ENCODE measurements around the gene FNDC3B. TPM values are rescaled to one million over a fixed set of nuclear protein-coding genes. Genes with fewer than 3 reads are reported as not detected.

FNDC3B gene
- total RNA-seq, 1 donor from 2014 or later, result 160 TPM

DNA sequence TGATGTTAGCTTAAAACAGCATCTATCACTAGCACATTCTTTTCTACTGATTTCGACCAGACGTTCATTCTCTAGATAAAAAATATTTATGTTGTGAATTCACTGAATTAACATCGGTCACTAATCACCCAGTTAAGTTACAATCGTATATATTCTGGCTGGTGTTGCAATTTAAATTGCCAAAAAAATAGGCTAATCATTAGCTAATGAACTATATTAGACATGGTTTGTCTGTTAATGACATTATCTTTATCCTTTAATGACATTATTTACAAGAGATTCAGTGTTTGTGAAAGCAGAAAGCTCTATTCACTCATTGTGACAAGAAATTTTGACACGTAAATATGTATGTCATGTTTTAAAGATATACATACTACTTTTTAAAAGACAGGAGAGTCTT, 402.2 kb downstream of the FNDC3B start:
- no peak for ATAC-seq
- TF ChIP-seq, protein P1, sequence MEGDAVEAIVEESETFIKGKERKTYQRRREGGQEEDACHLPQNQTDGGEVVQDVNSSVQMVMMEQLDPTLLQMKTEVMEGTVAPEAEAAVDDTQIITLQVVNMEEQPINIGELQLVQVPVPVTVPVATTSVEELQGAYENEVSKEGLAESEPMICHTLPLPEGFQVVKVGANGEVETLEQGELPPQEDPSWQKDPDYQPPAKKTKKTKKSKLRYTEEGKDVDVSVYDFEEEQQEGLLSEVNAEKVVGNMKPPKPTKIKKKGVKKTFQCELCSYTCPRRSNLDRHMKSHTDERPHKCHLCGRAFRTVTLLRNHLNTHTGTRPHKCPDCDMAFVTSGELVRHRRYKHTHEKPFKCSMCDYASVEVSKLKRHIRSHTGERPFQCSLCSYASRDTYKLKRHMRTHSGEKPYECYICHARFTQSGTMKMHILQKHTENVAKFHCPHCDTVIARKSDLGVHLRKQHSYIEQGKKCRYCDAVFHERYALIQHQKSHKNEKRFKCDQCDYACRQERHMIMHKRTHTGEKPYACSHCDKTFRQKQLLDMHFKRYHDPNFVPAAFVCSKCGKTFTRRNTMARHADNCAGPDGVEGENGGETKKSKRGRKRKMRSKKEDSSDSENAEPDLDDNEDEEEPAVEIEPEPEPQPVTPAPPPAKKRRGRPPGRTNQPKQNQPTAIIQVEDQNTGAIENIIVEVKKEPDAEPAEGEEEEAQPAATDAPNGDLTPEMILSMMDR (IDR thresholded peaks at IDR 0.05), result no peak

DNA sequence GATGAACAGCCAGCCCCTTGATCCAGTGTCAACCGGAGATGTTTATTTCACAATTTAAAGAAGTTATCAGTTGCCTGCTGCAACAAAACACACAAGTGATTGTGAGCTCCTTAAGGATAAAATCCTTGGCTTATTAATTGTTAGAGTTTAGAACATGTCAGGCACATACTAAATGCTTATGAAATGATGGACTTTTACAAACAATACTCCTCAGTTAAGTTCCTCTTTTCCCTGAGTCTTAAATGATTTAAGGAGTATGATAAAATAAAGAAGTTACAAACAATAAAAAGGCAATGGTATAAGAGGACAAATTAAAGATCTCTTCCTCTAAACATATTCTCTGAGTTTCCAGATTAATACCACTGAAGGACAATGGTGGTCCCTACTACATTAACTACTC, 403.2 kb downstream of the FNDC3B start:
- H3K4me3 ChIP-seq, result no peak overlapping the region
- no peaks in the 10 kb centered on the region for H3K9me3 ChIP-seq
- no peaks in the 10 kb centered on the region for H3K36me3 ChIP-seq
- H3K27ac ChIP-seq, result no peak overlapping the region
- DNase-seq (no peak), ATAC-seq (no peak)
- H3K27me3 ChIP-seq, result peaks cover 33% of the 10 kb centered on the region
- intact Hi-C loops (cut with DNase I), result no loop called here
- no peaks in the 10 kb centered on the region for H3K4me1 ChIP-seq
- TF ChIP-seq, protein P1 (IDR thresholded peaks at IDR 0.05), result no peak

More for the DNA sequence above, 402.2 kb downstream of the FNDC3B start:
- DNase-seq, result no peak
- Histone ChIP-seq H3K27ac (no peak overlapping the region), H3K4me3 (no peak overlapping the region), H3K4me1 (no peaks in the 10 kb centered on the region), H3K9me3 (no peaks in the 10 kb centered on the region), H3K27me3 (peaks cover 23% of the 10 kb centered on the region), H3K36me3 (no peaks in the 10 kb centered on the region)
- intact Hi-C loops (cut with DNase I), result no loop called here

DNA sequence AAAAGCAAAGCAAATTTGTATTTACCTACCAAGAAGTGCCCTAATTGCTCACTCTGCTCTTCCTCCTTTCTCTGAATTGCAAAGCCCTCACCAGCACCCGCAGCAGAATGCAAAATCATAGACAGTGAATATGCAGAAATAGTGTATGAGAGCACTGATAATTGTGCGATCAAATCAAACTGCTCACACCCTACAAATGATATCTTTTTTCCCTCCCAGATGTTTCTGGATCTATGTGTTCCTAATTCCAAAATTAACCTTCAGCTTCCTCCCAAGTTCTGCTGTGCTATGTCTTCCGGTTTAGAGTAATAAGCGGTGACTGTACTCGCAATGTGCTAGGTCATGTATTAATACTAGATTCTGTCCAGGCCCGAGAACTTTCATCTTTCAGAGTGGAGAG, 405.4 kb downstream of the FNDC3B start:
- H3K27me3 ChIP-seq, result peaks cover 47% of the 10 kb centered on the region
- TF ChIP-seq, protein P1 (IDR thresholded peaks at IDR 0.05), result no peak

DNA sequence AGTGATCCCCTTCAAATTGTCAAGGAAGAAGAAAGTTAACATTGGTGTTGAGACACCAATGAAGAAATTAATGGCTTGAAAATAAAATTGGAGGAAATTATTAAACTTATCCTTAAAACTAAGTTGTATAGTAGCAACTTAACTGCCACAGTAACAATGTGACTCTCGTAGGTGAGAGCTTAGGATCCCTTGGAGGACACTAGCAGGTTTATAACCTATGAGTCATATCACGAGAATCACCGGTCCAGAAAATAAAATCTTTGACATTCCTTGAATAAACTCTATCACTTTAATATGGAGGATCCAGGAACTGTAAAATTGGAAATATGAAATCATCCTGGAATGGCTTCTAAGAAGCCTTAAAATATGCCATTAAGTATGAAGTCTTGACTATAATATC, 406.8 kb downstream of the FNDC3B start:
- no peaks in the 10 kb centered on the region for H3K9me3 ChIP-seq
- H3K27me3 ChIP-seq, result peaks cover 60% of the 10 kb centered on the region
- no peak for ATAC-seq
- H3K36me3 ChIP-seq, result no peaks in the 10 kb centered on the region
- intact Hi-C loops (cut with DNase I), result no loop called here
- DNase-seq, result no peak
- TF ChIP-seq, protein P1 (IDR thresholded peaks at IDR 0.05), result no peak
- no peak overlapping the region for H3K27ac ChIP-seq
- no peak overlapping the region for H3K4me3 ChIP-seq
- H3K4me1 ChIP-seq, result peaks cover 8% of the 10 kb centered on the region

More for the DNA sequence above, 405.4 kb downstream of the FNDC3B start:
- intact Hi-C loops (cut with DNase I), result no loop called here
- peaks cover 8% of the 10 kb centered on the region for H3K4me1 ChIP-seq
- no peaks in the 10 kb centered on the region for H3K36me3 ChIP-seq
- DNase-seq (no peak), ATAC-seq (no peak)
- no peaks in the 10 kb centered on the region for H3K9me3 ChIP-seq
- H3K27ac ChIP-seq, result no peak overlapping the region
- no peak overlapping the region for H3K4me3 ChIP-seq

DNA sequence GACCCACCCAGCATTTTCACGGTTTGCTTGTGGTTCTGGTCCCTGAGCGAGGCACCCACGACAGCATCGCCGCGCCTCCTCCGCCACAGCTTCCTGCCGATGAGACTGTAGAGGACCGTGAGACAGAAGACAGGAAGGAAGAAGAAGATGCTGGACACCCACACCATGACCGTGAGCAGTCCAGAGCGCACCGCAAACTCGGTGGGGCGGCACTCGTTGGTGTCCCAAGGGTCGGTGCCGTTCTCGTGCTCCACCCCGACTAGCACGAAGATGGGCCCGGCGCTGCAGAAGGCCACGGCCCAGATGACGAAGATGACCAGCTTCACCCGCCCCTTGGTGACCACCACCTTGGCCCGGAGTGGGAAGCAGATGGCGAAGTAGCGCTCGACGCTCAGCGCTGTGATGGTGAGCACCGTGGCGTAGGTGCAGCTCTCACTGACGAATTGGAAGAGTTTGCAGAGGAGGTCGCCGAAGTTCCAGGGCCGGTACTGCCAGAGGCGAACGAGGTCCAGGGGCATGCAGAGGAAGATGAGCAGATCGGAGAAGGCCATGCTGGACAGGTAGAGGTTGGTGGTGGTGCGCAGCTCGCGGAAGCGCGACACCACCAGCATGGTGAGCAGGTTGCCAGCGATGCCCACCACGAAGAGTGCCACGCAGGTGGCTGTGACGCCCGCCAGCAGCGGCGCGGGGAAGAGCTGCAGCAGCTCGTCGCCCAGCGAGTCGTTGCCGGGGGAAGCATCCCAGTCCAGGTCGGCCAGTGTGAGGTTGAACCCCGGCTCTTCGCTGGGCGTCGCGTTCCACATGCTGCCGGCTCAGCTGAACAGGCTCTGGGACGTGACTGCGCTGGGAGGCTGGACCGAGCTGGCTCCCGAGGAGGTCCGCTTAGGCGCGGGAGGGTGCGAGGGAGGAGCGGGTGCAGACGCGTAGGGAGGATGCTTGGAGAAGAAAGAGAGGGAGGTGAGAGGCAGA, 408.5 kb downstream of the FNDC3B start, which contains the start of gene GHSR:
Gene GHSR (minus strand): TSS at position 846 of the 969 bp plus-strand sequence. CDS start 43 bp downstream, at position 803.
- Histone ChIP-seq H3K27ac (no peak within 1 kb of the TSS), H3K36me3 (no peaks in the 10 kb centered on the region), H3K4me3 (no peak within 1 kb of the TSS), H3K9me3 (no peaks in the 10 kb centered on the region), H3K27me3 (peaks cover 70% of the 10 kb centered on the region), H3K4me1 (peaks cover 8% of the 10 kb centered on the region)
- intact Hi-C loops (cut with DNase I), result no loop called here
- no peak for DNase-seq
- peak; percentile 33 for ATAC-seq
- TF ChIP-seq, protein P1 (IDR thresholded peaks at IDR 0.05), result no peak

Measured in upper lobe of right lung (tissue), 1 donor.